SK-MEL-5 (cell line): ENCODE measurements around the gene IGF2R. TPM values are rescaled to one million over a fixed set of nuclear protein-coding genes. Genes with fewer than 3 reads are reported as not detected.

Experiments
- DNase-seq: peaks from one replicate; pipeline ENCODE4 v3.0.0-alpha.2; 2016; ENCODE audit warnings: low read depth, low spot score
- in situ Hi-C: cut with HindIII; loops from 2 replicates; pipeline ENCODE4 v1.10.0; 2016; ENCODE audit warnings: low sequenced_read_pairs, high pct_unique_total_duplicates, low pct_unique_long_range_greater_than_20kb
- total RNA-seq: library from RNA; depleted of rRNA; stranded (reverse); fragments of >200 nt; shearing (Covaris generic); gene quantifications from 2 replicates; pipeline ENCODE4 v1.2.3, GENCODE V29; 2014

IGF2R gene
- total RNA-seq, 1 experiment from 2014 or later: 63.4 TPM

- in situ Hi-C loops: no loop called here
- no peak for DNase-seq
Measured at GRCh38 chr6:160051390-160051789, 82.5 kb downstream of the IGF2R start.

GRCh38 chr6:160054271-160054670 is 85.4 kb downstream of the IGF2R start:
- in situ Hi-C loops: no loop called here
- DNase-seq: no peak

GRCh38 chr6:160054913-160055312 is 86.0 kb downstream of the IGF2R start:
- no peak for DNase-seq
- in situ Hi-C loops: no loop called here

- no peak for DNase-seq
- in situ Hi-C loops: no loop called here
Measured at GRCh38 chr6:160055378-160055777, 86.5 kb downstream of the IGF2R start.

GRCh38 chr6:160055813-160056212 is 86.9 kb downstream of the IGF2R start:
- DNase-seq: no peak
- in situ Hi-C loops: no loop called here

GRCh38 chr6:160057080-160057479 is 88.2 kb downstream of the IGF2R start:
- in situ Hi-C loops: no loop called here
- DNase-seq: no peak

GRCh38 chr6:160058603-160059215 is 89.8 kb downstream of the IGF2R start:
- in situ Hi-C loops: no loop called here
- DNase-seq: no peak

- DNase-seq: no peak
- in situ Hi-C loops: no loop called here
Measured at GRCh38 chr6:160060221-160060620, 91.3 kb downstream of the IGF2R start.

- in situ Hi-C loops: no loop called here
- DNase-seq: no peak
Measured at GRCh38 chr6:160060920-160061447, 92.1 kb downstream of the IGF2R start.

- DNase-seq: no peak
- in situ Hi-C loops: no loop called here
Measured at GRCh38 chr6:160063771-160064413, 95.0 kb downstream of the IGF2R start.

- in situ Hi-C loops: no loop called here
- DNase-seq: no peak
Measured at GRCh38 chr6:160065200-160065599, 96.3 kb downstream of the IGF2R start.

GRCh38 chr6:160067564-160067963 is 98.7 kb downstream of the IGF2R start:
- no peak for DNase-seq
- in situ Hi-C loops: no loop called here

GRCh38 chr6:160068346-160068745 is 99.5 kb downstream of the IGF2R start:
- no peak for DNase-seq
- in situ Hi-C loops: no loop called here

- in situ Hi-C loops: no loop called here
- no peak for DNase-seq
Measured at GRCh38 chr6:160069050-160069454, 100.2 kb downstream of the IGF2R start.

- no peak for DNase-seq
- in situ Hi-C loops: no loop called here
Measured at GRCh38 chr6:160069459-160069858, 100.6 kb downstream of the IGF2R start.

- in situ Hi-C loops: no loop called here
- DNase-seq: no peak
Measured at GRCh38 chr6:160070427-160070826, 101.5 kb downstream of the IGF2R start.

GRCh38 chr6:160070831-160071230 is 101.9 kb downstream of the IGF2R start:
- no peak for DNase-seq
- in situ Hi-C loops: no loop called here

GRCh38 chr6:160071805-160072690 is 103.2 kb downstream of the IGF2R start:
- in situ Hi-C loops: no loop called here
- peak; percentile 38 for DNase-seq
